ENCODE measurements around the gene SPOCK1. TPM values are rescaled to one million over a fixed set of nuclear protein-coding genes. Genes with fewer than 3 reads are reported as not detected.

SPOCK1 gene
- total and polyA plus RNA-seq, 9 of the 15 experiments (the other 6 are each of a cell fraction or from before 2014, with no cell fraction given): 0.01 to 0.35 (median 0.04) TPM; not detected in 6

DNA sequence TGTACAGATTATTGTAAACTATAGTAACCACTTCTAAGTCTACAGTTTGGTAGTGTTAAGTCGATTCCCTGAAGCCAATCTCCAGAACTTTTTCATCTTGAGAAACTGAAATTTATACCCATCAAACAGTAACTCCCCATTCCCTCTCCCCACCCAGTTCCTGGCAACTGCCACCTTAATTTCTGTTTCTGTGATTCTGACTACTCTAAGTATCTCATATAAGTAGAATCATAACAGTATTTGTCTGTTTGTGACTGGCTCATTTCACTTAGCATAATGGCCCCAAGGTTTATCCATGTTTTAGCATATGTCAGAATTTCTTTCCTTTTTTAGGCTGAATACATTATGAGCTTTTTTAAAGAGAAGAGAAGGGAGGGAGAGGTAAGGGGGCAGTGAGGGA is 61.4 kb downstream of the SPOCK1 start:
- CTCF ChIA-PET (ENCODE audit: low intra/inter-chr PET ratio): no interaction called here
- intact Hi-C loops (cut with micrococcal nuclease): no loop called here
- H3K9me1 ChIP-seq (ENCODE audit: control insufficient read depth, insufficient read depth, low read length): no peaks in the 10 kb centered on the region
- POLR2A ChIA-PET: no interaction called here
- 0% methylated on average over 1 of the region's 1 CpG for WGBS (ENCODE audit: insufficient coverage, low coverage, missing lambda C conversion rate)
- H3K9me3 ChIP-seq (replicated peaks; ENCODE audit: control insufficient read depth, insufficient read depth, low read depth, low read length): no peaks in the 10 kb centered on the region
- no peak overlapping the region for H3K27ac ChIP-seq (ENCODE audit: extremely low read depth, low read depth, low read length)
- no peaks in the 10 kb centered on the region for H3K79me2 ChIP-seq (ENCODE audit: control insufficient read depth, insufficient read depth, low read length)
- ATAC-seq (no peak), FAIRE-seq (no peak), DNase-seq (ENCODE audit: extremely low read depth in 1 of 4, low spot score in 3 of 4) (no peak)
- H3K4me1 ChIP-seq (replicated peaks in 1 of 2; ENCODE audit: control insufficient read depth in 2 of 2, insufficient read depth in 2 of 2, low read length in 2 of 2): no peaks in the 10 kb centered on the region
- no peak overlapping the region for H3K9ac ChIP-seq (ENCODE audit: insufficient read depth in 1 of 2, low read depth in 2 of 2, low read length in 2 of 2)
- in situ Hi-C loops (cut with MboI): no loop called here
- no peaks in the 10 kb centered on the region for H3K36me3 ChIP-seq (ENCODE audit: control insufficient read depth, insufficient read depth, low read length)
- no peaks in the 10 kb centered on the region for H3K27me3 ChIP-seq (ENCODE audit: control insufficient read depth in 2 of 2, insufficient read depth in 2 of 2, low read length in 2 of 2)
- no peak overlapping the region for H3K4me2 ChIP-seq (ENCODE audit: insufficient read depth, low read length)
- no peaks in the 10 kb centered on the region for H4K20me1 ChIP-seq (replicated peaks; ENCODE audit: control insufficient read depth, insufficient read depth, low read length)
- no peak overlapping the region for H3K4me3 ChIP-seq
- no TSS peak for BruUV-seq (replicated peaks)
- H2AFZ ChIP-seq (ENCODE audit: low read depth, low read length): no peak overlapping the region
- TF ChIP-seq XRCC4 (IDR thresholded peaks at IDR 0.05; ENCODE audit: extremely low read depth, insufficient read depth, insufficient read length): no peak
- TF ChIP-seq, protein P1, sequence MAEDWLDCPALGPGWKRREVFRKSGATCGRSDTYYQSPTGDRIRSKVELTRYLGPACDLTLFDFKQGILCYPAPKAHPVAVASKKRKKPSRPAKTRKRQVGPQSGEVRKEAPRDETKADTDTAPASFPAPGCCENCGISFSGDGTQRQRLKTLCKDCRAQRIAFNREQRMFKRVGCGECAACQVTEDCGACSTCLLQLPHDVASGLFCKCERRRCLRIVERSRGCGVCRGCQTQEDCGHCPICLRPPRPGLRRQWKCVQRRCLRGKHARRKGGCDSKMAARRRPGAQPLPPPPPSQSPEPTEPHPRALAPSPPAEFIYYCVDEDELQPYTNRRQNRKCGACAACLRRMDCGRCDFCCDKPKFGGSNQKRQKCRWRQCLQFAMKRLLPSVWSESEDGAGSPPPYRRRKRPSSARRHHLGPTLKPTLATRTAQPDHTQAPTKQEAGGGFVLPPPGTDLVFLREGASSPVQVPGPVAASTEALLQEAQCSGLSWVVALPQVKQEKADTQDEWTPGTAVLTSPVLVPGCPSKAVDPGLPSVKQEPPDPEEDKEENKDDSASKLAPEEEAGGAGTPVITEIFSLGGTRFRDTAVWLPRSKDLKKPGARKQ (CRISPR knock-in tag; IDR thresholded peaks at IDR 0.05): no peak
- no peak for TF ChIP-seq SIX5 (IDR thresholded peaks at IDR 0.05; ENCODE audit: borderline replicate concordance in 1 of 2, insufficient read depth in 1 of 2, low read depth in 1 of 2, low read length in 2 of 2)
- TF ChIP-seq NFE2L1 (tag; IDR thresholded peaks at IDR 0.05; ENCODE audit: borderline replicate concordance, low read depth): no peak
- TF ChIP-seq POU5F1 (IDR thresholded peaks at IDR 0.05; ENCODE audit: borderline replicate concordance, low read depth, low read length, partially characterized antibody): no peak
- TF ChIP-seq GABPB1 (CRISPR knock-in tag; IDR thresholded peaks at IDR 0.05): no peak
- TF ChIP-seq SMAD4 (CRISPR knock-in tag; conservative IDR thresholded peaks at IDR 0.05): no peak
- no peak for TF ChIP-seq SMAD3 (CRISPR knock-in tag; conservative IDR thresholded peaks at IDR 0.05)
- TF ChIP-seq SUPT5H (IDR thresholded peaks at IDR 0.05): no peak
- TF ChIP-seq ZNF707 (CRISPR knock-in tag; conservative IDR thresholded peaks at IDR 0.05): no peak
- TF ChIP-seq NCOA4 (IDR thresholded peaks at IDR 0.05; ENCODE audit: partially characterized antibody): no peak
- no peak for TF ChIP-seq CBFB (CRISPR knock-in tag; IDR thresholded peaks at IDR 0.05)
- TF ChIP-seq, protein P2, sequence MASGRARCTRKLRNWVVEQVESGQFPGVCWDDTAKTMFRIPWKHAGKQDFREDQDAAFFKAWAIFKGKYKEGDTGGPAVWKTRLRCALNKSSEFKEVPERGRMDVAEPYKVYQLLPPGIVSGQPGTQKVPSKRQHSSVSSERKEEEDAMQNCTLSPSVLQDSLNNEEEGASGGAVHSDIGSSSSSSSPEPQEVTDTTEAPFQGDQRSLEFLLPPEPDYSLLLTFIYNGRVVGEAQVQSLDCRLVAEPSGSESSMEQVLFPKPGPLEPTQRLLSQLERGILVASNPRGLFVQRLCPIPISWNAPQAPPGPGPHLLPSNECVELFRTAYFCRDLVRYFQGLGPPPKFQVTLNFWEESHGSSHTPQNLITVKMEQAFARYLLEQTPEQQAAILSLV (tag; IDR thresholded peaks at IDR 0.05): no peak
- no peak for TF ChIP-seq BCOR (IDR thresholded peaks at IDR 0.05)
- TF ChIP-seq ZNF79 (CRISPR knock-in tag; IDR thresholded peaks at IDR 0.05; ENCODE audit: low read depth): no peak
- no peak for TF ChIP-seq ILK (tag; IDR thresholded peaks at IDR 0.05; ENCODE audit: borderline replicate concordance, low read depth)
- TF ChIP-seq HNRNPL (IDR thresholded peaks at IDR 0.05; ENCODE audit: low read depth, low read length): no peak
- no peak for TF ChIP-seq CBX8 (IDR thresholded peaks at IDR 0.05; ENCODE audit: borderline replicate concordance, extremely low read depth, low read depth, low read length, poor library complexity, severe bottlenecking)
- TF ChIP-seq, protein P3, sequence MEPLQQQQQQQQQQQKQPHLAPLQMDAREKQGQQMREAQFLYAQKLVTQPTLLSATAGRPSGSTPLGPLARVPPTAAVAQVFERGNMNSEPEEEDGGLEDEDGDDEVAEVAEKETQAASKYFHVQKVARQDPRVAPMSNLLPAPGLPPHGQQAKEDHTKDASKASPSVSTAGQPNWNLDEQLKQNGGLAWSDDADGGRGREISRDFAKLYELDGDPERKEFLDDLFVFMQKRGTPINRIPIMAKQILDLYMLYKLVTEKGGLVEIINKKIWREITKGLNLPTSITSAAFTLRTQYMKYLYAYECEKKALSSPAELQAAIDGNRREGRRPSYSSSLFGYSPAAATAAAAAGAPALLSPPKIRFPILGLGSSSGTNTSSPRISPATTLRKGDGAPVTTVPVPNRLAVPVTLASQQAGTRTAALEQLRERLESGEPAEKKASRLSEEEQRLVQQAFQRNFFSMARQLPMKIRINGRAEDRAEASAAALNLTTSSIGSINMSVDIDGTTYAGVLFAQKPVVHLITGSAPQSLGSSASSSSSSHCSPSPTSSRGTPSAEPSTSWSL (CRISPR knock-in tag; IDR thresholded peaks at IDR 0.05; ENCODE audit: borderline replicate concordance): no peak
